GM18508 (cell line): ENCODE measurements around the gene KRT4.

ENCODE experiments used
- ATAC-seq: cut with Tn5 transposase; IDR thresholded peaks from one replicate; pipeline ENCODE4 v1.9.1; 2021; ENCODE audit warnings: moderate number of reproducible peaks; ENCODE audit not compliant: insufficient read depth, unreplicated experiment

Gene KRT4

DNA sequence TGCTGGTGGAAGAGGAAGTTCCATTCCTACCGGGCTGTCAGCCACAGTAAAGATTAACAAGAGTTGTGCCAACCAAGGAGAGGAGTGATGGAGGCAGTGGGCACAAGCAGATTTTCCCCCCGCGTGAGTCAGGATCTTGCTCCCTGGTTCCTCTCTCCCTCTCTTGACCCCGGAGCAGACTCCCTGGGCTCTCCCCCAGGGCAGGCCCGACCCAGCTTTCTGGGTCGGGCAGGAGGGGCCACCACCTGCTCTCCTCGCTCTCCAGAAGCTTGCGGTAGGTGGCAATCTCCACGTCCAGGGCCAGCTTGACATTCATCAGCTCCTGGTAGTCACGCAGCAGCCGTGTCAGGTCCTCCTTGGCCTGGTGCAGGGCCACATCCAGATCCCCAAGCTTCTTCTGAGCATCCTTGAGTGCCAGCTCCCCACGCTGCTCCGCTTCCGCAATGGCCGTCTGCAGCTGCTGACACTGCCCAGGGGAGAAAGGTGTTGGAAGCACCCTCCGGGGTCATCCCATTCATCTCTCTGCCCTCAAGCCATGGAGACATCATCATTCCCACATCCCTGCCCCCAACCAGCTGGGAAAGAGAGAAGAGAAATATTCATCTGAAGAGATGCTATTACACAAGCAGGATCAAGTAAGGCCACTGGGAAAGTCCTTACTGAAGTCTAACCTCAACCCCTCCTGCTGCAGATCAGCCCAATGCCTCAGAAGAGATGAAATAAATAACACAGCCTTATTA, 9.0 kb upstream of the KRT4 start:
- ATAC-seq, result no peak

- ATAC-seq, result no peak
These were observed 8.1 kb upstream of the KRT4 start for GRCh38 chr12:52821826-52822660.

DNA sequence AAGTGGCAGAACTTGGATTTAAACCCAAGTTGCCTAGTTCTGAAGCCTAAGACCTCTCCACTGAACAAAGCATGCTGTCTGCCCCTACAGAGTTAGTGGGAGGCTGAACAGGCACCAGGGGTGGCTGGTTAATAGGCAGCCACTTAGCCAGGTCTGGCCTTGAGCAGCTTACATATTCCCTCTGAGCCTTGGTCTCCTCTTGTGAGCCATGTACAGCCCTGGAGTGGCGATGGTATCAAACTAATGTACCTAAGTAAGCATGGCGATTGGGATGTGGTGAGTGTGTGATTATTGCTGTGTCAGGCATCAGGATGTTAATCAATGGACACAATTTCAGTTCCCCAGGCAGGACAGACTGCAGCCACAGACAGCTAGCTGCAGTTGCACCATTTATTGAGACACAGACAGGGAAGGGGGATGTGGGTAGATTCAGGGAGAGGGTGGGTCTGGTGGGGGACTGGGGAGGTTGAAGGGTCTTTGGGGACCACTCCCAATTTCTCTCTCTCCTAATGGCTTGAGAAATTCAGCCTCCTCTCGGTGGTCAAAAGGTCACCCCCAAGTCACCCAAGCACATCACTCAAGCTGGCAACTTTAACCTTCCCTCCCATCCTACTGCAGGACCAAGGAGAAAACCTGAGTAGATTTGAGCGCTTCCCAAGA, 7.3 kb upstream of the KRT4 start:
- ATAC-seq, result no peak

DNA sequence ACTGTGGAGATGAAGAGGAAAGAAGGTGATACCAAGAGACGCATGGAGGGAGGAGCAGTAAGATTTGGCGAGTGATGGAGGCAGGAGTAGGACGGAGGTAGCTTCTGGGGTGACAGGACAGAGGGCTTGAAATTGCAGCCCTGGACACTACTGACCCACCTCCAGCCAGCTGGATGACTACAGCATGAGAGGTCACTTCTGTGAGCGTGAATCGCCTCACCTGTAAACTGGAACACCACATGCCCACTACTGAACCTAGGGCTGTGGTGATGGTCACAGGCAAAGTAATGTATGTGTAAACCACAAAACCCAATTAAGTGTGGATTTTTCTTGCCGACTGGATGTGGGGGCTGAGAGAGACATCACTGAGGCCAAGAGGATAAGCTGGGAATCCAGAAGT, 6.6 kb upstream of the KRT4 start:
- ATAC-seq, result no peak

GRCh38 chr12:52819731-52820510, 6.0 kb upstream of the KRT4 start:
- no peak for ATAC-seq

GRCh38 chr12:52818887-52819420, 5.0 kb upstream of the KRT4 start:
- ATAC-seq, result no peak

DNA sequence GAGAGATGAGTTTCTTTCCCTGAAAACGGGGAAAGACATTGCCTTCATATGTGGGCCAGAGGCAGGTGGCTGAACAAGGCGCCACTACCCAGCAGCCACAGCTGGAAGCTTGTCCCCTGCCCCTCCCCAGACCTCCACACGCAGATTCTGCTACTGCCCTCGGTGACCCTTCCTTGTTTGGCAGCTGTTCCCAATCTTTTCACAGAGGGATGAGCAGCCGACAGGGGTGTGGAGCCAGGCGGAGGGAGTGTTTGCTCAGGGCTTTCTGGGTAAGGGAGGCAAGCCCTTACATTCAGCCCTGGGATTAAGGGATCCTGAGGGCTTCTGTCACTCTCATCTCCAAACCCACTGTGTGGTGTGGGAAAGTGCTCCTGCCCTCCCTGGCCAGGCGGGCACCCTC, 4.5 kb upstream of the KRT4 start:
- no peak for ATAC-seq

GRCh38 chr12:52817699-52818238, 3.9 kb upstream of the KRT4 start:
- no peak for ATAC-seq

DNA sequence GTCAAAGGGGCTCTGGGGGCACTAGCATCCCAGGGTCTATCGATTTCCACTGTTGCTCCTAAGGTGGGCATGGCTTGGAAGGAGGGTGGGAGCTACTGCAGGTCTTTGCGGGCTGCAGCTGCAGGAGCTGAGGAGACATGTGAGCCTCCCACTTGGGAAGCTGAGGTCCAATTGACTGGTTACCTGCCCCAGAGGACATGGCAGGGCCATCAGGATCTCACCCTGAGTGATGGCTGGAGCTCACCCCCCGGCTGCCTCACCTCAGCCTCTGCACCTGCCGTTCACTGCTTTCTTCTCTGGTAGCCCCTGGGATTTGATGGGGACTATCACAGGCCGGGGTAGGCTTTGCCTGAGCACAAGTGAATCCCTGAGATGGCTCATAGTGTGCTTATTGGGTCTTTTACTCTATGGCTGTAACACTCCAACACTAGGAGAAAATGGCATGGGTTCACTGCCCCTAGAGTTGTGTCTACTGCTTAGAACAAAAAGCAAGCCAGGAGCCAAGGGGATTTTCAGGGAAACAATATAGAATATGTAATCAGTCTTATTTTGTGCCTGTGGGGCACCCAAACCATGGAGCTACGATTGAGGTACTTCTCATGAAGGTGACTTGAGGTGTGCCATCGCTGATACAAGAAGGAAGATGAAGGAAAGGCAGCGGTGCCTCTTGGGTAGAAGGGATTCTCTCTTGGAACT, 3.2 kb upstream of the KRT4 start:
- ATAC-seq, result no peak

- no peak for ATAC-seq
These were observed 2.0 kb upstream of the KRT4 start for GRCh38 chr12:52815676-52816588.

- ATAC-seq, result no peak
These were observed 1.2 kb upstream of the KRT4 start for GRCh38 chr12:52815161-52815560.

DNA sequence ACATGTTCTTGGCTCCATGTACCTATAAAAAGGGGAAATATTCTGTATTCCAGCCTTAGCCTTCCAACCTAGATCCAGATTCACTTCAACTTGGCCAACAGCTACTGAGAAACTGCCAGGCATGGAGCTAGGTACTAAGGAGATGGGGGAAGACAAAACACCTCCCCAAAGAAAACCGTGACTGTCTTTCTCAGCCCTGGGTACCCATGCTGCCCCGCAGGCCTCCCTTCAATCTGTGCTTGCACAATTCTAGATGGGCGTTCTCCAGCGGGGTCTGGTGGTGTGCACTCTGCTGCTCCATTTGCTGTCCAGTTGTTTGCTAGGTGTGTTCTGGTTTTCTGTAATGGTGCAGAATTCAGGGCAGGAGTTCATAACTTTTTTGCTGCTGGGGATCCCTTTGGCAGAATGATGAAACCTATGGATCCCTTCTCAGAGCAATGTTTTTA, 817 bp upstream of the KRT4 start:
- ATAC-seq, result no peak

DNA sequence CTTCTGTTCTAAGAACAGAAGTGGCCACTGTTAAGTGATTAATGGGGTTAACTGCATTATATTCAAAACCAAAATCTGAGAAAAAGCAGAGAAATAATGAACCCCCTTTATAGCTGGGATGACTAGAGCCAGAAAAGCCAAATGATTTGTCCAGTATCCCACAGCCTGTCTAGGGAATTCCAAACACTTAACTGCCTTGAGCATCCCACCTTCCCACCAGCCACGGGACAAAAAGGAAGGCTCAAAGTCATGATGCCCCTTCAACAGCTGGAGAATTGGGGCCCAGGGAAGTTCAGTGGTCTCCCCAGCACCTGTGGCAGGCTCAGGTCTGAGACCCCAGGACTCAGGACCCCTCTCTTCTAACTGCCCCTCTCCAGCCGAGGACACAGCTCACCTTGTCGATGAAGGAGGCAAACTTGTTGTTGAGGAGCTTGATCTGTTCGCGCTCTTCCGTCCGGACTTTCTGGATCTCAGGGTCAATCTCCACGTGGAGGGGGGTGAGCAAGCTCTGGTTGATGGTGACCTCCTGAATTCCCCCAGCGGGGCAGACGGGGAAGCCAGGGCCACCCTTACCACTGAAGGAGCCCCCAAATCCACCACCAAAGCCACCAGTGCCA, 605 bp downstream of the KRT4 start:
- no peak for ATAC-seq

GRCh38 chr12:52812749-52813148, 1.2 kb downstream of the KRT4 start:
- ATAC-seq, result no peak

DNA sequence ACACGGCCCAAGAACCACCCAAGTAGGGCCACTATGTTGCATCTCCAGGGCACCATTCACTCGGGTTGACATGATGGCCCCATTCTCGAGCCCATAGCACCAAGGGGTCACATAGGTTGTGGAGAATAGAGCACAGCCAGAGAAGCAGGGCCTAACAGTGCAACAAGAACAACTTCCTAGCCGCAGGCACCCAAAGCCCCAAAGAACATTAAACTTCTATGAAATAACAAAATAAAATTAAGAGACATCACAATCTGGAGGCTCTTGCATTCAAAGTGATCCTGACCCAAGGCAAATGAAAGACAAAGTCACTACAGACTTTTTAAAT, 1.9 kb downstream of the KRT4 start:
- no peak for ATAC-seq

DNA sequence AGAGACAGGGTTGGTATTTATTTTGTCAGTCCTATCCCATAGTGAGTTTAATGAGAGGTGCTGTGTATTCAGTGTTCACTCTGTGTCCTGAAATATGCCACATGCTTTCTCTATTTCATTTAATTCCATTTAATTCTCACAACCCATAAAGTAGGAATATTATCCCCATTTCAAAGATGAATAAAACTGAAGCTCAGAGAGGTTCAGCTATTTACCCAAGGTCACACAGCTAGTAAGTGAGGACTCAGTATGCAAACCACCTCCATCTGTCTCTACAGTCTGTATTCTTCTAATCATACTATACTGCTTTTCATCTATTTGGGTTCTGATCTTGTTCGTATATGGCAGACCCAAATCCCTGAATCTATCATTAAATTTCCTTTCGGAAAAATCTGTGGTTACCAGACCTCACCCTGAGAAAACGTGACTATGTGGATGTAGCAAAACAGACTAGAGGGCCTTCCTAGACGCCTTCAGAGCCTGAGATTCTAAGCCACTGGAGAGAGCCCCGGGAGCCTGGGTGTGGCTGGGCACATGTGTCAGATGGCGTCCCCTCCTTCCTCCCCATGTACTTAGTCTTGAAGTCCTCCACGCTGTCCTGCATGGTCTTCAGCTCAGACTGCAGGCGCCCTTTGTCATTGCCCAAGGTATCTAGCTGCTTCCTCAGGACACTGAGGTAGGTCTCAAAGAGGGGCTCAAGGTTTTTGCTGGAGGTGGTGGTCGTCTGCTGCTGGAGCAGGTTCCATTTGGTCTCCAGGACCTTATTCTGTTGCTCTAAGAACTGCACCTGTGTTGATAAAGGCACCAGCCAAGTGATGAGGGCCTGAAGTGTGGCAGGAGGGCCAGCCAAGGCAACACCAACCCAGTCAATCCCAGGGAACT, 2.5 kb downstream of the KRT4 start:
- ATAC-seq, result no peak

DNA sequence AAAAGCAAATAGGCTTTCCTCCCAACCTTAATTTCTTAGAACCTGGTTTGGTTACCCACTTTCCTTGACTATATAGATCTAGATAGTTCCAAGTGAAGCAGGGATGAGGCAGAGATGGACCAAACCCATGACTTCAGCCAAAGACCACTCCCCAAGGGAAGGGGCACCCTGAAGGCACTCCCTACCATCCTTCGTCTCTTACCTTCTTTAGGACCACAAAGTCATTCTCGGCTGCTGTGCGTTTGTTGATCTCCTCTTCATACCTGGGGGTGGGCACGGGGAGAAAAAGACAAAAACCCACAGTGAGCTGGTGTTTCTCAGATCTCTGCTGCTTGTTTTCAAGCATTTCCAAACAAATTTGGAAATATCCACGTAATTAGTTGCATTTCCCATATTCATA, 3.4 kb downstream of the KRT4 start:
- no peak for ATAC-seq
